Measurements from ENCODE around the gene DDX31.

The DDX31 gene

DNA sequence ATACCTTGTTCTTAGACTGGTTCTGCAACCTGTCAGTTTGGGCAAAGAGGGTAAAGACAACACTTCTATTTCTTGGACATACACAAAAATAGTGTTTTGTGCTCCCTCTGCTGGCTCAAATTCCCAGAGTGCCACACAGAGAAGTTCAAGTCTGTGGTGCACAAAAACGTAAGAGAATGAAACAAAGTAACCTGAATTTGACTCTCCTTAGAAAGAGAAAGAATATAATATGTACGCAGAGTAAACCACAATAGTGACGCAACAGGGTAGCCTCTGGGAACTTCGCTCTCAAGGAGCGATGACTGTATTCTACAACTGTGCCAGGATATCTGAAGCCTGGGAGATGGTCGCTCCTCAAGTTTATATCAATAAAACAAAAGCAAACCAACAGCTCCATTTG is 18.5 kb downstream of the DDX31 start:
- Mint-ChIP-seq H3K36me3 (peaks cover 94% of the 10 kb centered on the region), H3K9me3 (no peaks in the 10 kb centered on the region), H3K4me3 (no peak overlapping the region), H3K4me1 (no peaks in the 10 kb centered on the region), H3K27ac (no peak overlapping the region)
- ATAC-seq: no peak
- DNase-seq (ENCODE audit: low spot score in 2 of 2): no peak

DNA sequence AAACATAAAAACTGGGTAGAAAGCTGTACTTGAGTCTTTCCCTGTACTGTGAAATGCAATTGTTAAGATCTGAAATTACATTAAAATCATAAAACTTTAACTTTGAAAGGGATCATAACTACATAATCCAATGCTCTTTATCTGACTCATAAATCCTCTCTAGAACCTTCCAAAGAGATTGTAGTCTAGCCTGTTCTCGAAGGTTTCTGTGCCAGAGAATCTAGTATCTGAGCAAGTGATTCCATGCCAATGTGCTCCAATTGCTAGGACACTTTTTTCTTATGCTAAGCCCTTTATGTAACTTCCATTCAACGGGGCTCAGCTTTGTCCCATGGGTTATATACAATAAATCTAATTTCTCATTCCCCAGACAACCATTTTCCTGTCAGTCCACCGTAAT is 21.1 kb downstream of the DDX31 start:
- no peak overlapping the region for H3K27ac Mint-ChIP-seq
- no peak overlapping the region for H3K4me3 Mint-ChIP-seq
- H3K9me3 Mint-ChIP-seq: no peaks in the 10 kb centered on the region
- no peak for ATAC-seq
- H3K36me3 Mint-ChIP-seq: peaks cover 95% of the 10 kb centered on the region
- no peaks in the 10 kb centered on the region for H3K4me1 Mint-ChIP-seq
- DNase-seq (ENCODE audit: low spot score in 2 of 2): no peak

GRCh38 chr9:132648283-132648682 is 21.5 kb downstream of the DDX31 start:
- Mint-ChIP-seq H3K9me3 (no peaks in the 10 kb centered on the region), H3K4me3 (no peak overlapping the region)

GRCh38 chr9:132647806-132648205 is 22.0 kb downstream of the DDX31 start:
- Mint-ChIP-seq H3K27ac (no peak overlapping the region), H3K4me1 (no peaks in the 10 kb centered on the region), H3K4me3 (no peak overlapping the region), H3K36me3 (peaks cover 98% of the 10 kb centered on the region), H3K9me3 (no peaks in the 10 kb centered on the region)
- DNase-seq (ENCODE audit: low spot score in 2 of 2) (no peak), ATAC-seq (no peak)

More at GRCh38 chr9:132648283-132648682, 21.5 kb downstream of the DDX31 start:
- no peak for DNase-seq (ENCODE audit: low spot score in 2 of 2)
- Mint-ChIP-seq H3K4me1 (no peaks in the 10 kb centered on the region), H3K36me3 (peaks cover 96% of the 10 kb centered on the region), H3K27ac (no peak overlapping the region)
- no peak for ATAC-seq

- Mint-ChIP-seq H3K36me3 (peaks cover 98% of the 10 kb centered on the region), H3K4me3 (no peak overlapping the region)
- ATAC-seq: no peak
These were observed 22.4 kb downstream of the DDX31 start for GRCh38 chr9:132647355-132647754.

GRCh38 chr9:132646726-132647125 is 23.1 kb downstream of the DDX31 start:
- no peaks in the 10 kb centered on the region for H3K4me1 Mint-ChIP-seq
- no peak for ATAC-seq
- DNase-seq (ENCODE audit: low spot score in 2 of 2): no peak
- H3K9me3 Mint-ChIP-seq: no peaks in the 10 kb centered on the region
- H3K36me3 Mint-ChIP-seq: peaks cover 98% of the 10 kb centered on the region
- H3K27ac Mint-ChIP-seq: no peak overlapping the region
- H3K4me3 Mint-ChIP-seq: no peak overlapping the region

More at GRCh38 chr9:132647355-132647754, 22.4 kb downstream of the DDX31 start:
- Mint-ChIP-seq H3K9me3 (no peaks in the 10 kb centered on the region), H3K4me1 (no peaks in the 10 kb centered on the region), H3K27ac (no peak overlapping the region)
- no peak for DNase-seq (ENCODE audit: low spot score in 2 of 2)

- Mint-ChIP-seq H3K27ac (no peak overlapping the region), H3K4me1 (no peaks in the 10 kb centered on the region), H3K36me3 (peaks cover 98% of the 10 kb centered on the region), H3K9me3 (no peaks in the 10 kb centered on the region), H3K4me3 (no peak overlapping the region)
- DNase-seq (ENCODE audit: low spot score in 2 of 2) (no peak), ATAC-seq (no peak)
These were observed 24.1 kb downstream of the DDX31 start for GRCh38 chr9:132645711-132646110.

GRCh38 chr9:132645306-132645705 is 24.5 kb downstream of the DDX31 start:
- ATAC-seq (no peak), DNase-seq (ENCODE audit: low spot score in 2 of 2) (no peak)
- peaks cover 98% of the 10 kb centered on the region for H3K36me3 Mint-ChIP-seq
- H3K4me1 Mint-ChIP-seq: no peaks in the 10 kb centered on the region
- H3K27ac Mint-ChIP-seq: no peak overlapping the region
- no peak overlapping the region for H3K4me3 Mint-ChIP-seq
- H3K9me3 Mint-ChIP-seq: no peaks in the 10 kb centered on the region

DNA sequence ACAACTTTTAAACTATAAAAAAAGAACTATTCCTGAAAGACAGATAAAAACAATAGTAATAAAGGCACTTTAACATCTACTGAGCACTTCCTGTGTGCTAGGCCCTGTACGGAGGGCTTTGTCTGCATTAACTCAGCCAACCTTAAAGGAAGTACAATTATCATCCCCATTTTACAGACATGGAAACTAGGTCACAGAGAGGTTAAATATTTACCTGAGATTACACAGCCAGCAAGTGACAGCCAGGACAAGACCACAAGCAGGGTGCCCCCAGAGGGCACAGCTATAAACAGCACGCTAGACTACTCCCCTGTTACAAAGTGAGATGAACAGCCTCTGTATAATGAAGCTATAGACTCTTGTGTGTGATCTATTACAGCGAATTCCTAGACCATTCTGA is 25.5 kb downstream of the DDX31 start:
- Mint-ChIP-seq H3K9me3 (no peaks in the 10 kb centered on the region), H3K4me1 (no peaks in the 10 kb centered on the region), H3K36me3 (peaks cover 99% of the 10 kb centered on the region), H3K27ac (no peak overlapping the region), H3K4me3 (no peak overlapping the region)
- no peak for DNase-seq (ENCODE audit: low spot score in 2 of 2)
- ATAC-seq: no peak

- Mint-ChIP-seq H3K9me3 (no peaks in the 10 kb centered on the region), H3K27ac (no peak overlapping the region), H3K4me1 (no peaks in the 10 kb centered on the region), H3K36me3 (peaks cover 88% of the 10 kb centered on the region), H3K4me3 (no peak overlapping the region)
- ATAC-seq: no peak
- DNase-seq (ENCODE audit: low spot score in 2 of 2): no peak
These were observed 28.6 kb downstream of the DDX31 start for GRCh38 chr9:132641216-132641615.

- no peak overlapping the region for H3K27ac Mint-ChIP-seq
- ATAC-seq: no peak
- no peaks in the 10 kb centered on the region for H3K4me1 Mint-ChIP-seq
- H3K9me3 Mint-ChIP-seq: no peaks in the 10 kb centered on the region
- no peak for DNase-seq (ENCODE audit: low spot score in 2 of 2)
- H3K36me3 Mint-ChIP-seq: peaks cover 75% of the 10 kb centered on the region
- no peak overlapping the region for H3K4me3 Mint-ChIP-seq
These were observed 30.5 kb downstream of the DDX31 start for GRCh38 chr9:132639322-132639721.

GRCh38 chr9:132638240-132638639 is 31.5 kb downstream of the DDX31 start:
- peaks cover 70% of the 10 kb centered on the region for H3K36me3 Mint-ChIP-seq
- no peak overlapping the region for H3K4me3 Mint-ChIP-seq
- DNase-seq (ENCODE audit: low spot score in 2 of 2) (no peak), ATAC-seq (no peak)
- H3K4me1 Mint-ChIP-seq: no peaks in the 10 kb centered on the region
- H3K27ac Mint-ChIP-seq: no peak overlapping the region
- no peaks in the 10 kb centered on the region for H3K9me3 Mint-ChIP-seq

DNA sequence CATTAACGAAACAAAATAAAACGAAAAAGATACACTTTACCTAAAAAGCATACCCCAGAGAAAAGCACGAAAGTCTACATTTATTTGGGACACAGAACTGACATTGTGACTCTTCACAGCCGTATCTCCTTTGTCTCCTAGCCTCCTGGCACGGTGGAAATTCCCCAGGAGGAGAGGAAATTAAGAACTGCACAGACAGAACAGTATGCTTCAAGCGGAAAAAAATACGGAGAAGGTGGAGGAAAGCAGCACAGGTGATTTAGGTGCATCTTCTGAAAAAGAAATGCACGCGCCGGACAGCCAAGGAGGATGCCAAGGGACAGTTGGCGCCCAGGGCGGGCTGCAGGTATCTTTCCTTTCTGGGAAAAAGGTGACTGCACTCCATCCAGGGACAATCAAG is 32.0 kb downstream of the DDX31 start:
- no peak overlapping the region for H3K4me3 Mint-ChIP-seq
- no peak for DNase-seq (ENCODE audit: low spot score in 2 of 2)
- no peaks in the 10 kb centered on the region for H3K9me3 Mint-ChIP-seq
- peaks cover 70% of the 10 kb centered on the region for H3K36me3 Mint-ChIP-seq
- H3K4me1 Mint-ChIP-seq: no peaks in the 10 kb centered on the region
- H3K27ac Mint-ChIP-seq: no peak overlapping the region
- no peak for ATAC-seq

- no peak for DNase-seq (ENCODE audit: low spot score in 2 of 2)
- Mint-ChIP-seq H3K9me3 (no peaks in the 10 kb centered on the region), H3K27ac (peak overlapping the region; percentile 14), H3K4me1 (no peaks in the 10 kb centered on the region), H3K4me3 (no peak overlapping the region), H3K36me3 (peaks cover 70% of the 10 kb centered on the region)
- no peak for ATAC-seq
These were observed 32.4 kb downstream of the DDX31 start for GRCh38 chr9:132637351-132637750.

DNA sequence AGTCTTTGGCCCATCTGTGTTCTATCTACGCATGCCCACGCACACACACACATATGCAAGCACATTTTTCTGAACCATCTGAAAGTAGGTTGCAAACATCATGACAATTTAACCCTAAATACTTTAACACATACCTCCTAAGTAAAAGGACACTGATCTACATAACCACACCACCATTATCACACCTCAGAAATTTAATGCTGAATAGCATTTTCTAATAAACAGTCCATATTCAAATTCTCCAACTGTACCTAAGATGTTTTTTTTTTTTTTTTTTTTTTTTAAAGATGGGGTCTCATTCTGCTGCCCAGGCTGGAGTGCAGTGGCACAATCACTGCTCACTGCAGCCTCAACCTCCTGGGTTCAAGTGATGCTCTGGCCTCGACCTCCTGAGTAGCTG is 35.5 kb downstream of the DDX31 start:
- no peaks in the 10 kb centered on the region for H3K9me3 Mint-ChIP-seq
- no peaks in the 10 kb centered on the region for H3K4me1 Mint-ChIP-seq
- ATAC-seq: no peak
- DNase-seq (ENCODE audit: low spot score in 2 of 2): no peak
- peak overlapping the region; percentile 50 for H3K27ac Mint-ChIP-seq
- H3K36me3 Mint-ChIP-seq: peaks cover 69% of the 10 kb centered on the region
- no peak overlapping the region for H3K4me3 Mint-ChIP-seq

DNA sequence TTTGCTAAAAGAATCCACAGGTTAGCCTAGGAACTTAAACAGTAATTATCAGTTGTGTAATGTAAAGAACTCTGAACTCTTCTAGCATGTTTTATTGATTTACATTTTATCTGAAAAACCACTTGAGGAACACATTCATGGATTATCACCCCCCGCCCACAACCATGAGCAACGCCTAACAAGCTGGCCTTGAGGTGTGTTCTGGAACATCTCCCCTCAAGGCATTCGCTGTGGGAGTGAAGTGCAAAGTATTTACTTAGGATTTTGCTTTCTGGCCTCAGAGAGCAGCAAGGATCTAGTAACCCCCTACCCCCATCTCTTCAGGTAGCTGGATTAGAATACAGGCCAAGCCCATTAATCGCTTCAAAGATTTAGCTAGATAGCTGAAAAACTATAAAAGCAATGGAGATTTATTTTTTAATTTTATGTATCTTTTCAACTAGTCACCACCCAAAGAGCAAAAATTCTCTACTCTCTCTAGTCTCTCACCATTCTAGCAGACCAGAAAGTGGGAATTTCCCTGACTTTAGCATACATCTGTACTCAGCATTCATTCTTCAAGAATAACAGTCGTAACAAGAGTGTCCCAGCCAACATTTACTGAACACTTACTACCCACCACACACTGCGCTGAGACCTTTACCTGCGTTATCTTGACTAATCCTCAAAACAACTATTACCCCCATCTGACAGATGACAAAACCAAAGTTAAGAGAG is 37.2 kb downstream of the DDX31 start:
- Mint-ChIP-seq H3K4me3 (no peak overlapping the region), H3K36me3 (peaks cover 73% of the 10 kb centered on the region), H3K27ac (no peak overlapping the region), H3K4me1 (no peaks in the 10 kb centered on the region), H3K9me3 (no peaks in the 10 kb centered on the region)
- ATAC-seq (no peak), DNase-seq (ENCODE audit: low spot score in 2 of 2) (no peak)

DNA sequence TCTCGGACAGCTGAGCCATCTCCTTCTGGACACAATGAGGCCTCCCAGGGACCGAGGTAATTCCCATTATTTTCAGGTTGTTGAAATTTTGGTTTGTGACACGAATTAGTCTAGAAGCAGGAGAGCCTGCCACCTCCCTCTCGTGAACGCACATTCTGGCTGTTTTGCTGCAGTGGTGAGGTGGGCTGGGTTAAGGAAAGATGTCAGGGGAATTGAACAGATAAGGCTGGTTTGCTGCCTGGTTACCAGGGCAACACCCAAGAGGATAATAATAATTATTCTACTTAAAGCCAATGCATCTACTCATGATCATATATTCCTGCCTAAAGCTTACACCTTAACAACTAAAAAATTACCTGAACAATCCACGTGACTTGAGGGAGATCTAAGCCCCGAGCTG is 38.1 kb downstream of the DDX31 start:
- no peak overlapping the region for H3K4me3 Mint-ChIP-seq

More for the DNA sequence above, 38.1 kb downstream of the DDX31 start:
- Mint-ChIP-seq H3K9me3 (no peaks in the 10 kb centered on the region), H3K4me1 (no peaks in the 10 kb centered on the region), H3K36me3 (peaks cover 73% of the 10 kb centered on the region), H3K27ac (no peak overlapping the region)
- DNase-seq (ENCODE audit: low spot score in 2 of 2): no peak
- no peak for ATAC-seq

Data from stimulated activated effector memory CD8-positive, alpha-beta T cell treated with anti-CD3 and anti-CD28 coated beads, Interleukin-12 subunit alpha, Interleukin-12 subunit beta, amount 100 ng/mL, for 72 hours (primary cell).